Hematopoietic multipotent progenitor cell treated with erythropoietin and hydrocortisone succinate and interleukin-3 and kit ligand, for 8 days (in vitro differentiated cells): ENCODE data around the gene SELENOT.

Experiments
- DNase-seq: peaks from one replicate; pipeline ENCODE4 v3.0.0-alpha.2; 2015

The SELENOT gene

GRCh38 chr3:150673966-150674365 lies 70.8 kb downstream of the SELENOT start:
- no peak for DNase-seq

GRCh38 chr3:150675587-150675986 lies 72.5 kb downstream of the SELENOT start:
- no peak for DNase-seq
